Renal cortex interstitium (tissue), 11 donors: ENCODE results near the gene KRTAP10-3. TPM values are rescaled to one million over a fixed set of nuclear protein-coding genes. Genes with fewer than 3 reads are reported as not detected.
"Not testable (repeated sequence)": the region's sequence is repeated elsewhere in the genome, so short reads cannot be mapped to it uniquely, and the experiment has no call there.

ENCODE experiments used
- DNase-seq, 11 donors: peaks; one replicate each; pipeline ENCODE4 v3.0.0-alpha.2; 2013; ENCODE audit warnings: low read depth in 9 of 11, low spot score in 4 of 11; ENCODE audit errors: extremely low read depth in 1 of 11
- polyA plus RNA-seq, 3 donors: library from polyadenylated mRNA; unstranded; fragments of 120-200 nt; gene quantifications; one replicate each; pipeline ENCODE4 v1.2.1, GENCODE V29; 2013; ENCODE audit not compliant: insufficient read length in 3 of 3

KRTAP10-3 gene
- polyA plus RNA-seq, 3 donors: not detected

GRCh38 chr21:44573630-44574456, 15.2 kb upstream of the KRTAP10-3 start, which contains the start of gene KRTAP10-4:
TSS of gene KRTAP10-4 (plus strand) at chr21:44573729. CDS start at chr21:44573759, 30 bp downstream.
- not testable (repeated sequence) for DNase-seq

DNA sequence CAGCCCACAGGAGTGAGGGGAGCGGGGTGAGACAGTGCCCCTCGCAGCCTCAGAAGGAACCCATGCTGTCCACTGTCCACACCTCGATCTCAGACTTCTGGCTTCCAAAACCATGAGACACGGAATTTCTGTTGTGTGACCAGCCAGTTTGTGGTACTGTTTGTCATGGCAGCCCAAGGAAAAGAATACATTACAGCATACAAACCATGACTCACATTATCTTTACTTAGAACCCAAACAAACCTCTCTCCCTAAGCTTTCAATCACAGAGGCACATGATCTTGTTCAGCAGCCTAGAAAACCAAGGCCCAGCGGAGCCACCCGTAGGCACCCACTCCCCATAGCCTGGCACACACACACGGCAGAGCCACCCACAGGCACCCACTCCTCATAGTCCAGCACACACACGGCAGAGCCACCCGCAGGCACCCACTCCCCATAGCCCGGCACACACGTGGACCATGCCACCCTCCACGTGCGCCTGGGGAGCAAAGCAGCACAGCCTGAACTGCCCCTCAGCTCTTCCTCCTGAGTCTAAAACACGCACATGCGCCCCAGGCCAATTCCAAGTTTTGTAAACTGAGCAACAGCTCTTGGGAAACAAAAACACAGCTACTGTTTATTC, 14.5 kb upstream of the KRTAP10-3 start:
- no peak for DNase-seq

- no peak for DNase-seq
These were observed 13.5 kb upstream of the KRTAP10-3 start for GRCh38 chr21:44571844-44572782.

GRCh38 chr21:44571296-44571695, 12.7 kb upstream of the KRTAP10-3 start:
- no peak for DNase-seq

DNA sequence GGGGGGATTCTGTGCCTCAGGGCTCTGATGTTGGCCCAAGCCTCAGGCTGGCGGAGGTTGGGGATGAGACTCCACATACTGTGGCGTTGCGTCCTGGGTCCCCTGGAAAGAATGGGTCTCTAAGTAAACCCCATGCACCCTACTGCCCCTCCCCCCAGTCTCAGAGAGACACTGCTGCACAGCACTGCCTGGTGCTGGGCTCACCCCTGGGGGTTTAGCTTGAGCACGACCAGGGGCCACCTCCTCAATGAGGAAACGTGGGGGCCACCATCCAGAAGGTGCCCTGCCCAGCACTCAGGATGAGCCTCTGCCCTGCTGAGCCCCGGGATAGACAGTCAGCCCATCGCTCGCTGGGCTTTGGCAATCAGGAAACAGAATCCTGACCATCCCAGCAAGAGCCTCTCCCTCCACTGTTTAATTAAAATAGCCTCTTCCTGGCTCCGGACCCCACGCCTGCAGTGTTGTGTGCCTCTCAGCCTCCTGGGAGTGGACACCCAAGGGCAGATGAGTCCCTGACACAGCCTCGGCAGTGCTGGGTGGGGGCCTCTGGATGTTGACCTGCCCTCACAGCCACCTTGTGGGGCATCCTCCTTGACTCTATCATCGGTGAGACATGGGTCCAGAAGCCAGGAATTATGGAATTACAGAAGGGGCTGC, 11.4 kb upstream of the KRTAP10-3 start:
- DNase-seq: no peak

DNA sequence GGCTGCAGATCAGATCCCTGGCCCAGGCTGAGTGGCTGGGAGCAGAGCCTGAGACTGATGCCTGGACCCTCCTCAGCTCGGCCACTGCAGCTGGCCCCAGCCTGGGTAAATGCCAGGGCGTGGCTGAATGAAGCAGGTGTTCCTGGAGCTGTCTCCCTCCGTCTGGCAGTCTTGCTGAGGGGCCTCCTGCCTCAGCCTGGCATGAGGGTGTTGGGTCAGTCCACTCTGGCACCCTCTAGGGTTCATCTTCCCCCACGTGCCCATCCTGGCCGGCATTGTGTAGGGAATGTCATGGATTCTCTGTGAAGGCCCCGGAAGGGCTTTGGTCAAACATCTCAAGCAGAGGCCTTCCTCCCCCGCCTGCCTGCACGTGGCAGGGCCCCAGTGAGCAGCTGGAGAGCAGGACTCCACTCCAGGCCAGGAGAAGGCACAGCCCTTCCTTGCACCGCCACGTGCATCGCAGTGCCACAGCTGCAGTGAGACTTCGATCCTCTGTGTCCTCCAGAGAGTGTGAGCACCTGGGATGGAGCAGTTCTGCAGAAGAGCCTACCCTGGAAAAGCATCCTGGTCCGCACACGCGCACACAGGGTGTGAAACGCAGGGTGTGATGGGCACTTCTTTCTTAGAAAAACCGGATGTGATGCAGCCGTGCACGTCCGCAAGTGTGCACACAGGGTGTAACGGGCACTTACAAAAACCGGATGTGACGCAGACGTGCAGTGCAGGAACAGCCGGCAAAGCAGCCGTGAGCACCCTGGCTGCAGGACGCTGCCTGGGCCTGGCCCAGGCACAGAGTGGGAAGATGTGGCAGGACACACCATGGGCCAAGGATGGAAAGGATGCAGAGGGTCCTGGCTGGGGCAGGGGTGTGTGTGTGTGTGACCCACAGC, 10.3 kb upstream of the KRTAP10-3 start:
- DNase-seq: no peak

GRCh38 chr21:44568261-44568660, 9.7 kb upstream of the KRTAP10-3 start:
- no peak for DNase-seq

- DNase-seq: no peak
These were observed 9.0 kb upstream of the KRTAP10-3 start for GRCh38 chr21:44567481-44568171.

GRCh38 chr21:44566403-44566802, 7.8 kb upstream of the KRTAP10-3 start:
- DNase-seq: no peak

DNA sequence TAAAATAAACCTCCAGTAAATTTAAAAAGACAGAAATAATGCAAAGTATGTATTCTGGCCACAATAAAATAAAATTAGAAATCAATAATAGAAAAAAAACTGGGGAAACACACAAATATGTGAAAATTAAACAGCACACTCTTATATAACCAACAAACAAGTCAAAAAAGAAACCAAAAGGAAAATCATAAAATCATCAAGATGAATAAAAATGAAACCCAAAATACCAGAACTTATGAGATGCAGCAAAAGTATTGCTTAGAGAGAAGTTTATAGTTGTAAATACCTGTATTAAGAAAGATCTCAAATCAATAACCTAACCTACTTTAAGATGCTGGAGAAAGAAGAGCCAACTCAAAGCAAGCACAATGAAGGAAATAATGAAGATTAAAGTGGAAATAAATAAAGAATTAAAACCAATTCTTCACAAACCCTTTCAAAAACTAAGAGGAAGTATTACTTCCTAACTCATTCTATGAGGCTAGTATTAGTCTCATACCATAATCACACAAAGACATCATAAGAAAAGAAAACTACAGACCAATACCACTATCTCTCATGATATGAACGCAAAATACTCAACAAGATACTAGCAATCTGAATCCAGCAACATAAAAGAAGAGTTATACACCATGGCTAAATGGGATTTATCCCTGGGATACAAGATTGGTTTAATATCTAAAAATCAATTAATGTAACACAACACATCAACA, 6.4 kb upstream of the KRTAP10-3 start:
- DNase-seq: no peak

DNA sequence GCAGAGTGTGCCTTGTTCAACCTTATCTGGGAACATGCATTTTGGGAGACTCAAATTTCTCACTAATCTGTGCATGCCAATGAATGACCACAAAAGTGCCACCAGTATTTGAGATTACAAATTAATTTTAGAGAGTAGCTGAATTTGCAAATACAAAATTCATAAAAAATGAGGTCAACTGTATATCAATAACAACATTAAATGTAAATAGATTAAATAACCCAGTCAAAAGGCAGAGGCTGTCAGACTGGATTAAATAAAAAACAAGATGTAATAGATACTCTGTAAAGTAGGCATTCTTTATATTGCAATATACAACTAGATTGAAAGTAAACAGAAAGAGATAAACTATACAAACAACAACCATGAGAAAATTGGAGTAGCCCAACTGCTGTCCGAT, 5.5 kb upstream of the KRTAP10-3 start:
- no peak for DNase-seq

DNA sequence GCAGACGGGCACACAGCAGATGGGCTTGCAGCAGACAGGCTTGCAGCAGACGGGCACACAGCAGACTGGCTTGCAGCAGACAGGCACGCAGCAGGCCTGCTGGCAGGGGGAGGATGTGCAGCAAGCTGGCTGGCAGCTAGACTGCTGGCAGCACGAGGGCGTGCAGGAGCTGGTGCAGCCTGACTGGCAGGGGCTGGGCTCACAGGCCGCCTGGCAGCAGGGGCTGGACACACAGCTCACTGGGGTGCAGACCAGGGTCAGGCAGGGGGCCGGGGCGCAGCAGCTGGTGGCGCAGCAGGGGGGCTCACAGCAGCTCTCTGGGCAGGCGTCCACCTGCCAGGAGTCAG, 293 bp downstream of the KRTAP10-3 start:
- DNase-seq: not testable (repeated sequence)

GRCh38 chr21:44557491-44558328, 885 bp downstream of the KRTAP10-3 start:
- no peak for DNase-seq

GRCh38 chr21:44556879-44557278, 1.7 kb downstream of the KRTAP10-3 start:
- no peak for DNase-seq

GRCh38 chr21:44555200-44555875, 3.3 kb downstream of the KRTAP10-3 start:
- DNase-seq: no peak

DNA sequence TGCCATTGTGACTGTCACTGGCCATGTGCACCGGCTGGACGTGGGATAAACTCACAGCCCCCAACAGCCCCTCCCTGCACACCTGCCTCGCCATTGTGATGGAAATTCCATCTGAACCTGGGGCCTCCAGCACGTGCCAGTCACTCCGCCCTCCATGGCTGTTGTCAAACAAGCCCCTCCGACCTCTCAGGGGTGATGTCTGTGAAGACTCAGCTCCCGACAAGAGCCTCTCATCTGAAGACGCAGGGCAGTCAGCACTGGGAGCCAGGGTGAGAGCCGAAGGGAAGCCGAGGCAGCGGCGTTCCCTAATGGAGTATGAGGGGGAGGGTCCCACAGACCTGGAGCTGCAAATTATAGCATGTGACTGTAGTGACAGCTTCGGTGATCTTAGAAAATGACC, 5.9 kb downstream of the KRTAP10-3 start:
- no peak for DNase-seq
